HL-60 (cell line): ENCODE measurements around the gene SPIRE2.

Source experiments
- POLR2AphosphoS5 ChIP-seq: IDR thresholded peaks from 2 replicates; pipeline ENCODE4 v1.6.1; 2012; ENCODE audit warnings: low read depth
- SPI1 ChIP-seq: IDR thresholded peaks from 2 replicates; pipeline ENCODE4 v1.6.1; 2012; ENCODE audit warnings: low read depth, mild to moderate bottlenecking, borderline replicate concordance
- TF ChIP-seq, protein P1 (sequence below): IDR thresholded peaks from one replicate; pipeline ENCODE4 v1.5.1; 2011; ENCODE audit warnings: low read length, control low read depth, inconsistent platforms; ENCODE audit not compliant: insufficient read depth
- TF ChIP-seq, protein P2 (sequence below): IDR thresholded peaks from 2 replicates; pipeline ENCODE4 v1.6.1; 2012; ENCODE audit warnings: low read depth; ENCODE audit not compliant: insufficient replicate concordance

GRCh38 chr16:89910717-89911354, 82.6 kb downstream of the SPIRE2 start:
- TF ChIP-seq, protein P1, sequence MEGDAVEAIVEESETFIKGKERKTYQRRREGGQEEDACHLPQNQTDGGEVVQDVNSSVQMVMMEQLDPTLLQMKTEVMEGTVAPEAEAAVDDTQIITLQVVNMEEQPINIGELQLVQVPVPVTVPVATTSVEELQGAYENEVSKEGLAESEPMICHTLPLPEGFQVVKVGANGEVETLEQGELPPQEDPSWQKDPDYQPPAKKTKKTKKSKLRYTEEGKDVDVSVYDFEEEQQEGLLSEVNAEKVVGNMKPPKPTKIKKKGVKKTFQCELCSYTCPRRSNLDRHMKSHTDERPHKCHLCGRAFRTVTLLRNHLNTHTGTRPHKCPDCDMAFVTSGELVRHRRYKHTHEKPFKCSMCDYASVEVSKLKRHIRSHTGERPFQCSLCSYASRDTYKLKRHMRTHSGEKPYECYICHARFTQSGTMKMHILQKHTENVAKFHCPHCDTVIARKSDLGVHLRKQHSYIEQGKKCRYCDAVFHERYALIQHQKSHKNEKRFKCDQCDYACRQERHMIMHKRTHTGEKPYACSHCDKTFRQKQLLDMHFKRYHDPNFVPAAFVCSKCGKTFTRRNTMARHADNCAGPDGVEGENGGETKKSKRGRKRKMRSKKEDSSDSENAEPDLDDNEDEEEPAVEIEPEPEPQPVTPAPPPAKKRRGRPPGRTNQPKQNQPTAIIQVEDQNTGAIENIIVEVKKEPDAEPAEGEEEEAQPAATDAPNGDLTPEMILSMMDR = no peak
- TF ChIP-seq POLR2AphosphoS5 (no peak), SPI1 (no peak)
- TF ChIP-seq, protein P2, sequence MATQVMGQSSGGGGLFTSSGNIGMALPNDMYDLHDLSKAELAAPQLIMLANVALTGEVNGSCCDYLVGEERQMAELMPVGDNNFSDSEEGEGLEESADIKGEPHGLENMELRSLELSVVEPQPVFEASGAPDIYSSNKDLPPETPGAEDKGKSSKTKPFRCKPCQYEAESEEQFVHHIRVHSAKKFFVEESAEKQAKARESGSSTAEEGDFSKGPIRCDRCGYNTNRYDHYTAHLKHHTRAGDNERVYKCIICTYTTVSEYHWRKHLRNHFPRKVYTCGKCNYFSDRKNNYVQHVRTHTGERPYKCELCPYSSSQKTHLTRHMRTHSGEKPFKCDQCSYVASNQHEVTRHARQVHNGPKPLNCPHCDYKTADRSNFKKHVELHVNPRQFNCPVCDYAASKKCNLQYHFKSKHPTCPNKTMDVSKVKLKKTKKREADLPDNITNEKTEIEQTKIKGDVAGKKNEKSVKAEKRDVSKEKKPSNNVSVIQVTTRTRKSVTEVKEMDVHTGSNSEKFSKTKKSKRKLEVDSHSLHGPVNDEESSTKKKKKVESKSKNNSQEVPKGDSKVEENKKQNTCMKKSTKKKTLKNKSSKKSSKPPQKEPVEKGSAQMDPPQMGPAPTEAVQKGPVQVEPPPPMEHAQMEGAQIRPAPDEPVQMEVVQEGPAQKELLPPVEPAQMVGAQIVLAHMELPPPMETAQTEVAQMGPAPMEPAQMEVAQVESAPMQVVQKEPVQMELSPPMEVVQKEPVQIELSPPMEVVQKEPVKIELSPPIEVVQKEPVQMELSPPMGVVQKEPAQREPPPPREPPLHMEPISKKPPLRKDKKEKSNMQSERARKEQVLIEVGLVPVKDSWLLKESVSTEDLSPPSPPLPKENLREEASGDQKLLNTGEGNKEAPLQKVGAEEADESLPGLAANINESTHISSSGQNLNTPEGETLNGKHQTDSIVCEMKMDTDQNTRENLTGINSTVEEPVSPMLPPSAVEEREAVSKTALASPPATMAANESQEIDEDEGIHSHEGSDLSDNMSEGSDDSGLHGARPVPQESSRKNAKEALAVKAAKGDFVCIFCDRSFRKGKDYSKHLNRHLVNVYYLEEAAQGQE = no peak
